ENCODE measurements around the gene FAM13A. TPM values are rescaled to one million over a fixed set of nuclear protein-coding genes. Genes with fewer than 3 reads are reported as not detected.

FAM13A gene
- total RNA-seq, 4 donors from 2014 or later, result 157 to 327 (median 202) TPM

- Histone ChIP-seq H3K4me1 (peaks cover 6 to 7% of the 10 kb centered on the region in 2 donors), H3K27me3 (no peaks in the 10 kb centered on the region), H3K4me3 (replicated peaks in 1 of 3) (no peak overlapping the region), H3K36me3 (no peaks in the 10 kb centered on the region), H3K27ac (no peak overlapping the region), H3K9me3 (no peaks in the 10 kb centered on the region)
- TF ChIP-seq POLR2A (IDR thresholded peaks at IDR 0.05) (no peak), CTCF (IDR thresholded peaks at IDR 0.05) (no peak)
- 76 to 88% methylated on average over 5 of the region's 5 CpGs for WGBS, 2 donors
- DNase-seq, result no peak
- intact Hi-C loops (cut with DNase I), result no loop called here
These were observed 71.8 kb downstream of the FAM13A start for GRCh38 chr4:88985088-88985773.

- no peak overlapping the region for H3K27ac ChIP-seq
- H3K36me3 ChIP-seq, result no peaks in the 10 kb centered on the region
- no peak for DNase-seq
- H3K4me1 ChIP-seq, result no peaks in the 10 kb centered on the region
- no peak overlapping the region for H3K4me3 ChIP-seq (replicated peaks in 1 of 3)
- H3K9me3 ChIP-seq, result no peaks in the 10 kb centered on the region
- TF ChIP-seq CTCF (IDR thresholded peaks at IDR 0.05), result no peak
- TF ChIP-seq POLR2A (IDR thresholded peaks at IDR 0.05), result no peak
- intact Hi-C loops (cut with DNase I), result no loop called here
- H3K27me3 ChIP-seq, result no peaks in the 10 kb centered on the region
These were observed 74.2 kb downstream of the FAM13A start for GRCh38 chr4:88982757-88983156.

- Histone ChIP-seq H3K4me1 (no peaks in the 10 kb centered on the region), H3K27ac (no peak overlapping the region), H3K9me3 (no peaks in the 10 kb centered on the region), H3K27me3 (no peaks in the 10 kb centered on the region), H3K4me3 (replicated peaks in 1 of 3) (no peak overlapping the region), H3K36me3 (no peaks in the 10 kb centered on the region)
- 95 to 97% methylated on average over 2 of the region's 2 CpGs for WGBS, 2 donors
- intact Hi-C loops (cut with DNase I), result no loop called here
- TF ChIP-seq CTCF (IDR thresholded peaks at IDR 0.05), result no peak
- no peak for TF ChIP-seq POLR2A (IDR thresholded peaks at IDR 0.05)
- no peak for DNase-seq
These were observed 75.0 kb downstream of the FAM13A start for GRCh38 chr4:88981993-88982392.

- intact Hi-C loops (cut with DNase I), result no loop called here
- Histone ChIP-seq H3K4me3 (replicated peaks in 1 of 3) (no peak overlapping the region), H3K36me3 (no peaks in the 10 kb centered on the region), H3K27me3 (no peaks in the 10 kb centered on the region), H3K9me3 (no peaks in the 10 kb centered on the region), H3K4me1 (no peaks in the 10 kb centered on the region), H3K27ac (no peak overlapping the region)
- DNase-seq, result no peak
- 96 to 97% methylated on average over 2 of the region's 2 CpGs for WGBS, 2 donors
- TF ChIP-seq CTCF (IDR thresholded peaks at IDR 0.05) (no peak), POLR2A (IDR thresholded peaks at IDR 0.05) (no peak)
These were observed 75.4 kb downstream of the FAM13A start for GRCh38 chr4:88981556-88981955.

- Histone ChIP-seq H3K36me3 (no peaks in the 10 kb centered on the region), H3K4me1 (no peaks in the 10 kb centered on the region), H3K4me3 (replicated peaks in 1 of 3) (no peak overlapping the region), H3K9me3 (no peaks in the 10 kb centered on the region), H3K27me3 (no peaks in the 10 kb centered on the region), H3K27ac (no peak overlapping the region)
- intact Hi-C loops (cut with DNase I), result no loop called here
- DNase-seq, result no peak
- 69 to 76% methylated on average over 2 of the region's 2 CpGs for WGBS, 2 donors
- TF ChIP-seq CTCF (IDR thresholded peaks at IDR 0.05) (no peak), POLR2A (IDR thresholded peaks at IDR 0.05) (no peak)
These were observed 77.7 kb downstream of the FAM13A start for GRCh38 chr4:88979276-88979675.
